Measurements from ENCODE around the gene PAFAH2. TPM values are rescaled to one million over a fixed set of nuclear protein-coding genes. Genes with fewer than 3 reads are reported as not detected.

Gene PAFAH2
- total RNA-seq, 4 donors from 2014 or later = 15.7 to 57.8 (median 48.4) TPM

- Histone ChIP-seq H3K36me3 (no peaks in the 10 kb centered on the region), H3K4me1 (no peaks in the 10 kb centered on the region), H3K27ac (no peak overlapping the region), H3K9me3 (no peaks in the 10 kb centered on the region), H3K4me3 (no peak overlapping the region), H3K27me3 (no peaks in the 10 kb centered on the region)
- DNase-seq = no peak
- TF ChIP-seq POLR2A (IDR thresholded peaks at IDR 0.05) = no peak
- TF ChIP-seq CTCF (IDR thresholded peaks at IDR 0.05) = no peak
These were observed 18.5 kb upstream of the PAFAH2 start for GRCh38 chr1:26016258-26016952.

GRCh38 chr1:26015358-26015757 lies 17.5 kb upstream of the PAFAH2 start:
- Histone ChIP-seq H3K27ac (no peak overlapping the region), H3K36me3 (no peaks in the 10 kb centered on the region), H3K9me3 (no peaks in the 10 kb centered on the region), H3K4me1 (no peaks in the 10 kb centered on the region), H3K27me3 (no peaks in the 10 kb centered on the region), H3K4me3 (no peak overlapping the region)
- TF ChIP-seq POLR2A (IDR thresholded peaks at IDR 0.05) = no peak
- no peak for TF ChIP-seq CTCF (IDR thresholded peaks at IDR 0.05)
- DNase-seq = peak in 1 of 3 donors; percentile 62

GRCh38 chr1:26014179-26014578 lies 16.3 kb upstream of the PAFAH2 start:
- no peaks in the 10 kb centered on the region for H3K9me3 ChIP-seq
- no peaks in the 10 kb centered on the region for H3K4me1 ChIP-seq
- no peak overlapping the region for H3K27ac ChIP-seq
- no peaks in the 10 kb centered on the region for H3K36me3 ChIP-seq
- H3K27me3 ChIP-seq = no peaks in the 10 kb centered on the region
- no peak overlapping the region for H3K4me3 ChIP-seq
- TF ChIP-seq CTCF (IDR thresholded peaks at IDR 0.05) (no peak), POLR2A (IDR thresholded peaks at IDR 0.05) (no peak)
- no peak for DNase-seq

GRCh38 chr1:26012864-26013263 lies 15.0 kb upstream of the PAFAH2 start:
- Histone ChIP-seq H3K4me1 (no peaks in the 10 kb centered on the region), H3K36me3 (no peaks in the 10 kb centered on the region), H3K27me3 (no peaks in the 10 kb centered on the region), H3K4me3 (no peak overlapping the region), H3K27ac (no peak overlapping the region), H3K9me3 (no peaks in the 10 kb centered on the region)
- no peak for DNase-seq
- no peak for TF ChIP-seq POLR2A (IDR thresholded peaks at IDR 0.05)
- no peak for TF ChIP-seq CTCF (IDR thresholded peaks at IDR 0.05)

- Histone ChIP-seq H3K4me1 (no peaks in the 10 kb centered on the region), H3K27me3 (no peaks in the 10 kb centered on the region), H3K36me3 (no peaks in the 10 kb centered on the region), H3K27ac (no peak overlapping the region), H3K4me3 (no peak overlapping the region), H3K9me3 (no peaks in the 10 kb centered on the region)
- TF ChIP-seq POLR2A (IDR thresholded peaks at IDR 0.05) (no peak), CTCF (IDR thresholded peaks at IDR 0.05) (no peak)
- no peak for DNase-seq
These were observed 13.0 kb upstream of the PAFAH2 start for GRCh38 chr1:26010825-26011224.

Data from Peyer's patch (tissue), 4 donors.